ENCODE measurements around the gene ADAMTSL5.
"Not testable (repeated sequence)": the region's sequence is repeated elsewhere in the genome, so short reads cannot be mapped to it uniquely, and the experiment has no call there.

The ADAMTSL5 gene

GRCh38 chr19:1512671-1513498 is at the start of gene ADAMTSL5:
Gene ADAMTSL5, minus strand, starts transcription at chr19:1513019. Its CDS starts 2,076 bp downstream, at chr19:1510943.
- in situ Hi-C loops (cut with MboI; ENCODE audit: low pct_unique_long_range_greater_than_20kb, low sequenced_read_pairs) = no loop called here
- peak; percentile 43 for DNase-seq

GRCh38 chr19:1561236-1561842 is 48.5 kb upstream of the ADAMTSL5 start:
- in situ Hi-C loops (cut with MboI; ENCODE audit: low pct_unique_long_range_greater_than_20kb, low sequenced_read_pairs) = no loop called here
- no peak for DNase-seq

- in situ Hi-C loops (cut with MboI; ENCODE audit: low pct_unique_long_range_greater_than_20kb, low sequenced_read_pairs) = no loop called here
- no peak for DNase-seq
Observed at GRCh38 chr19:1560286-1560882, 47.6 kb upstream of the ADAMTSL5 start.

- in situ Hi-C loops (cut with MboI; ENCODE audit: low pct_unique_long_range_greater_than_20kb, low sequenced_read_pairs) = no loop called here
- DNase-seq = no peak
Observed at GRCh38 chr19:1558552-1558951, 45.7 kb upstream of the ADAMTSL5 start.

- in situ Hi-C loops (cut with MboI; ENCODE audit: low pct_unique_long_range_greater_than_20kb, low sequenced_read_pairs) = no loop called here
- no peak for DNase-seq
Observed at GRCh38 chr19:1556390-1557070, 43.7 kb upstream of the ADAMTSL5 start.

GRCh38 chr19:1555487-1556389 is 42.9 kb upstream of the ADAMTSL5 start:
- in situ Hi-C loops (cut with MboI; ENCODE audit: low pct_unique_long_range_greater_than_20kb, low sequenced_read_pairs) = no loop called here
- DNase-seq = no peak

GRCh38 chr19:1554968-1555367 is 42.1 kb upstream of the ADAMTSL5 start:
- DNase-seq = no peak
- in situ Hi-C loops (cut with MboI; ENCODE audit: low pct_unique_long_range_greater_than_20kb, low sequenced_read_pairs) = no loop called here

GRCh38 chr19:1553415-1553814 is 40.6 kb upstream of the ADAMTSL5 start:
- in situ Hi-C loops (cut with MboI; ENCODE audit: low pct_unique_long_range_greater_than_20kb, low sequenced_read_pairs) = no loop called here
- DNase-seq = no peak

GRCh38 chr19:1551068-1552040 is 38.5 kb upstream of the ADAMTSL5 start:
- no peak for DNase-seq
- in situ Hi-C loops (cut with MboI; ENCODE audit: low pct_unique_long_range_greater_than_20kb, low sequenced_read_pairs) = no loop called here

- in situ Hi-C loops (cut with MboI; ENCODE audit: low pct_unique_long_range_greater_than_20kb, low sequenced_read_pairs) = no loop called here
- DNase-seq = no peak
Observed at GRCh38 chr19:1549332-1549945, 36.6 kb upstream of the ADAMTSL5 start.

- no peak for DNase-seq
- in situ Hi-C loops (cut with MboI; ENCODE audit: low pct_unique_long_range_greater_than_20kb, low sequenced_read_pairs) = no loop called here
Observed at GRCh38 chr19:1540365-1540925, 27.6 kb upstream of the ADAMTSL5 start.

- not testable (repeated sequence) for DNase-seq
Observed at GRCh38 chr19:1539749-1540148, 26.9 kb upstream of the ADAMTSL5 start.

GRCh38 chr19:1538978-1539377 is 26.2 kb upstream of the ADAMTSL5 start:
- in situ Hi-C loops (cut with MboI; ENCODE audit: low pct_unique_long_range_greater_than_20kb, low sequenced_read_pairs) = no loop called here
- no peak for DNase-seq

More at GRCh38 chr19:1539749-1540148, 26.9 kb upstream of the ADAMTSL5 start:
- in situ Hi-C loops (cut with MboI; ENCODE audit: low pct_unique_long_range_greater_than_20kb, low sequenced_read_pairs) = not testable (repeated sequence)

GRCh38 chr19:1535699-1536098 is 22.9 kb upstream of the ADAMTSL5 start:
- in situ Hi-C loops (cut with MboI; ENCODE audit: low pct_unique_long_range_greater_than_20kb, low sequenced_read_pairs); DNase-seq: not testable (repeated sequence)

GRCh38 chr19:1534972-1535371 is 22.2 kb upstream of the ADAMTSL5 start:
- no peak for DNase-seq
- in situ Hi-C loops (cut with MboI; ENCODE audit: low pct_unique_long_range_greater_than_20kb, low sequenced_read_pairs) = no loop called here

GRCh38 chr19:1533510-1534150 is 20.8 kb upstream of the ADAMTSL5 start:
- in situ Hi-C loops (cut with MboI; ENCODE audit: low pct_unique_long_range_greater_than_20kb, low sequenced_read_pairs) = no loop called here
- DNase-seq = no peak
